GM19099 (cell line): ENCODE data around the gene DENND1A.

ENCODE experiments used
- POLR2A ChIP-seq: IDR thresholded peaks from 3 replicates; pipeline ENCODE4 v1.6.1; 2011; ENCODE audit warnings: low read depth; ENCODE audit not compliant: insufficient read length; ENCODE audit errors: extremely low read depth

The DENND1A gene

DNA sequence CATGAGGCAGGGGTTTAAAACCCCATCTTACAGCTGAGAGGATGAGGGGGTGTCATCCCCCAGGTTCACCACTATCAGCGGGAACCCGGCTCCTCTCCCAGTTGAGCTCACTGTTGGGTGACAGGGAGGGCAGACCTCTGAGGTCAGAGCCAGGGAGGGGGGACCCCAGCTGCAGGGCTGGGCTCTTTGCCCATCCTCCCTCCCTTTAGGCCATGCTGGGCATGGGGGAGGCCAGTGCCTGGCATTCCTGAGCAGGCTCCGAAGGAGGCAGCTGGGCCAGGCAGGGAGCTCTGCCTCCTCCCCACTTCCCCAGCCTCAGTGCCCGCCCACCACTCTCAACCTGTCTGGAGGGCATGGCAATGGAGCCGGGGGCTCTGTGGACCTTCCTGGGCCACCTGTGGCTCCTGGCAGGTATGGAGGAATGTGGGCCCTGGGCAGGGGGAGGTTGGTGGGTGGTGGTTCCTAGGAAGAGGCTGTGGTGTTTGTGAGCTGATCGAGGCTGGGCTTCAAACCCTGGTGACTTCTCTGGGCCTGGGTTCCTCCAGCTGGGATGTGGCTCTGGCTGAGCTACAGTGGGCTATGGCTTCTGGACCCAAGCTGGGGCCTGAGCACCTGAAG, 561.3 kb downstream of the DENND1A start:
- TF ChIP-seq POLR2A, result no peak

DNA sequence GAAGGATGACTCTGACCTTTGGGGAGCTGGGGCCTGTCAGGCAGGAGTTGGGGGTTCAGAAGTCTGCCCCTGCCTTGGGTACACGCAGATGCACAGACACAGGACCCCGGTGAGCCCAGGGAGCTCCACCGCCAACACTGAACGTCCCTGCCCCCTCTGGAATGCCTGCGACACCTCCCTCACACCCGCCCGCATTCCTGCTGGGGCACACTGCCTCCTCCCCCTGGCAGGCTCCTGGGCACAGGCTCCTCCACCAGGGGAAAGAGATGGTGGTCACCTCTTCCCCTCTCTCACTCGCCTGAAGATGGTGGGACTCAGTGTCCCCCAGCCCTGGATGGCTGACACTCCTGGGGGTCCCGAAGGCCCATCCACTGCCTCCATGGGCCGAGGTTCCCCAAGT, 561.9 kb downstream of the DENND1A start:
- no peak for TF ChIP-seq POLR2A

DNA sequence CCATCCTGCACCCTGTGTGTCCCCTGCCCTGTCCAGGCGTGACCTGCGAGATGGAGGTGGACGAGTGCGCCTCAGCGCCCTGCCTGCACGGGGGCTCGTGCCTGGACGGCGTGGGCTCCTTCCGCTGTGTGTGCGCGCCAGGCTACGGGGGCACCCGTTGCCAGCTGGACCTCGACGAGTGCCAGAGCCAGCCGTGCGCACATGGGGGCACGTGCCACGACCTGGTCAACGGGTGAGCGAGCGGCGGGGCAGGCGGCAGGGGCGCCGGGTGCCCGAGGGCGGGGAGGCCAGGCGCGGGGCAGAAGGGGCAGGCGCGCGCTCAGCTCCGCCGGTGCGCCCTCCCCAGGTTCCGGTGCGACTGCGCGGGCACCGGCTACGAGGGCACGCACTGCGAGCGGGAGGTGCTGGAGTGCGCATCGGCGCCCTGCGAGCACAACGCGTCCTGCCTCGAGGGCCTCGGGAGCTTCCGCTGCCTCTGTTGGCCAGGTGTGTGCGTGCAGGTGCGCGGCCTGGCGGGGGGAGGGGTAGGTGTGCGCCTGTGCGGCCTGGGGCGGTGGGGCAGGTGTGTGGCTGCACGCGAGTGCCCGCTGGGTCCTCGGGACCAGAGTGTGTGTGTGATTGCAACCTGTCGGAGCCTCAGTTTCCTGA, 563.9 kb downstream of the DENND1A start:
- no peak for TF ChIP-seq POLR2A

DNA sequence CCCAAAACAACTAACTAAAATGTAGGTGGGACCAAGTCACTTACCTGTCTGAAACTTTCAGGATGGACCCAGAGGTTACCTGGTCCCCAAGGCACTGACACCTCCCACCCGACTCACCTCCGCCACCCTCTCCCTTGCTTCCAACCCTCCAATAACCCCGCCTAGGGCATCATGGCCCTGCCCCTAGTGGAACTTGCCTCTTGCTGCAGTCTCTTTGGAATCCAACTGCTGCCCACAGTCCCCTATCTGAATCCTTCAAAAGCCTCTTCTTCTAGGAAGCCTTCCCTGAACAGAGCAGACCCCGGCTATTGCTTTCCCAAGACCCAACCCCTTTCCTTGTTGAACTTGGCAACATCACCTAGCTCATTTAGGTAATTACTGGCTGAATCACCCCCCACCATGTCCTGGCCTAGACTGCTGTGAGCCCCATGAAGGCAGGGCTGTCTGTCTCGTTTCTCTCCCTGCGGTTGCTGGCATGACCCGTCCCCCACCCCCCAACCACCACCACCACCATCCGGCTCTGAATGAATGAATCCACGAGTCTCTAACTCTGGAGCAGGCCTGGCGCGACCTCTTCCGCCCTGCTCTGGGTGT, 564.5 kb downstream of the DENND1A start:
- TF ChIP-seq POLR2A, result no peak

DNA sequence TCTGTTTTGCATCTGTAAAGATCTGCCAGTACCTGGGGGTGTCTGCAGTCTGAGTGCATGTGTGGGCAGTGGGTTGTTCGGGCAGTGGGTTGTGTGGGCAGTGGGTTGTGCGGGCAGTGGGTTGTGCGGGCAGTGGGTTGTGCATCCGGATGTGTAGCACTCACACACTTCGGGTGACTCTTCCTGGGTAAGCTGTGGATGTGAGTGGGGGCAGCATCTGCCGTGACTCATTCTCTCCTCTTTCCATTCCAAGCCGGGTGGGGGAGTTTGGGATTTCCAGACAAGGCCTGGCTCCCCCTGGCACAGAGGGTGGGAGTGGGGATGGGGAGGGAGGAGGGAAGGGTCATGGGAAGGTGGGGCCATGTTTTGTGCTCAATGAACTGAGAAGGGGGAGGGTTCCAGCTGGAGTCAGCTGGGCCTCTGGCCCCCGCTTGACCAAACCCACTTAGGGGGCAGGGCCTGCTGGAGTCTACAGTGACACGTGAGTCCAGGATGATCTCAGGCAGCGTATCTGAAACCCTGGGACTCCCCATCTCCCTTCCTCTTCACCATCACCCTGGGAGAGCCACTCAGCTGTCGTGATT, 565.6 kb downstream of the DENND1A start:
- TF ChIP-seq POLR2A, result no peak

DNA sequence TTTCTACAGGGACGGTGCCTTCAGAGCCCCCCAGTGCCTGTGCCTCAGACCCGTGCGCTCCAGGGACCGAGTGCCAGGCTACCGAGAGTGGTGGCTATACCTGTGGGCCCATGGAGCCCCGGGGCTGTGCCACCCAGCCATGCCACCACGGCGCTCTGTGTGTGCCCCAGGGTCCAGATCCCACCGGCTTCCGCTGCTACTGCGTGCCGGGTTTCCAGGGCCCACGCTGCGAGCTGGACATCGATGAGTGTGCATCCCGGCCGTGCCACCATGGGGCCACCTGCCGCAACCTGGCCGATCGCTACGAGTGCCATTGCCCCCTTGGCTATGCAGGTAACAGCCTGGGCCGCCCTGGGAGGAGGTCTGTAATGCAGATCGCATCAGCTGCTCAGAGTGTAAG, 567.1 kb downstream of the DENND1A start:
- TF ChIP-seq POLR2A, result no peak

DNA sequence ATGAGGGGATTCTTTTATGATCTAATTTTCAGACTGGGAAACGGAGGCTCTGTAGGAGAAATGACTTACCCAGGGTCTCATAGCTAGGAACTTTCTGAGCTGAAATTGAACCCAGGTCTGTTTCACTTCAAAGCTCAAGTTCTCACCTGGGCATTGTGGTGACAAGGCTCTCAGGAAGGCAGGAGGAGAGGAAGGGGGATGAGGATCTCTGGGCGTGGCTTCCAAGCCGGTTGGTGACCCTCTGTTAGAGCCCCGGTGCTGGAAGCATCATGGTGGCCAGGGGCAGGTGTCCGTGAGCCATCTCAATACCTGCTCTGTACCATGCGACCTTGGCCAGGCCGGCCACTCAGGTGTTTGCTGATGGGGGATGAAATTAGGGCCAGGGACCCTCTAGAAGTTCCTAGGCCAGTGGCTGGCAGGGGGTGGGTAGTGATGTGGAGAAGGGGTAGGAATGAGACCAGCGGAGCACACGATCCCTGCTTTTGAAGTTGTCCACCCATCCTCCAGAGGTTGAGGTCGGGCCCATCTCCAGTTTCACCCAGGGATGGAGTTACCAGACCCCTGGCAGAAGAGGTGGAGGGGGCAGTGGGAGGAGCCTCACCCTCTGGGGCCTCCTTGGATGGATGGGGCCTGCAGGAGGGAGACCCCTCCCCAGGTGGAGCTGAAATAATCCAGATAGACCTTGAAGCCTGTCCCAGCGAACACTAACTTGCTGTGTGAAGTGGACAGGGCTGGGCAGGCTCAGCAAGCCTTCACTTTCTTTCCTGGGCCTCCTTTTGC, 568.0 kb downstream of the DENND1A start:
- TF ChIP-seq POLR2A, result no peak

DNA sequence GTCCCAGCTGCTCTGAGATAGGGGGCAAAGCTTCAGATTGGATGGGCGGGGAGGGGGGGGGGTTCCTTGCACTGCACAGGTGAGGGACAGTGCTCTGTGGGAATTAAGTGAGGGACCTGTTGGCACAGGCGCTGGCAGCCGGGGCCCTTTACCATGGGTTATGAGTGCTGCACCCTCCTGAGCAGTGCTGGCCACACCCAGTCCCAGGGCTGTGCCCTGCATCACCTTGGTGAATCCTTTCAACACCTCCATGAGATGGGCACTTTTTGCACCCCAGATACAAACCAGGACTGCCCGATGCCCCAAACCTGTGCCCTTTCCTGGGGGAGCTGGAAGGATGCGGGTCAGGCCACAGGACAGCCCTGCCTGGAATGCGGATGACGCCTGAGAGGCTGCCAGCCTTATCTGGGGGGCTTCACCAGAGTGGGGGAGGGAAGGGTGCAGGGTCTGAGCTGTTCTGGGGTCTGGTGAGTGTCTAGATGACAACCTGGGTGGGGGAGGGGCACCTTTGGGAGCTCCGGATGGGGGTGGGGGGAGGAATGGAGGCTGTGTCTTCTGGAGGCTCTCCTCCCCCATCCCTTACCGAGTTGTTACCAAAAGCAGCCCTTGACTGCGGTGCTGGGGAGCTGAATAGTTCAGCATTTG, 568.7 kb downstream of the DENND1A start:
- no peak for TF ChIP-seq POLR2A

DNA sequence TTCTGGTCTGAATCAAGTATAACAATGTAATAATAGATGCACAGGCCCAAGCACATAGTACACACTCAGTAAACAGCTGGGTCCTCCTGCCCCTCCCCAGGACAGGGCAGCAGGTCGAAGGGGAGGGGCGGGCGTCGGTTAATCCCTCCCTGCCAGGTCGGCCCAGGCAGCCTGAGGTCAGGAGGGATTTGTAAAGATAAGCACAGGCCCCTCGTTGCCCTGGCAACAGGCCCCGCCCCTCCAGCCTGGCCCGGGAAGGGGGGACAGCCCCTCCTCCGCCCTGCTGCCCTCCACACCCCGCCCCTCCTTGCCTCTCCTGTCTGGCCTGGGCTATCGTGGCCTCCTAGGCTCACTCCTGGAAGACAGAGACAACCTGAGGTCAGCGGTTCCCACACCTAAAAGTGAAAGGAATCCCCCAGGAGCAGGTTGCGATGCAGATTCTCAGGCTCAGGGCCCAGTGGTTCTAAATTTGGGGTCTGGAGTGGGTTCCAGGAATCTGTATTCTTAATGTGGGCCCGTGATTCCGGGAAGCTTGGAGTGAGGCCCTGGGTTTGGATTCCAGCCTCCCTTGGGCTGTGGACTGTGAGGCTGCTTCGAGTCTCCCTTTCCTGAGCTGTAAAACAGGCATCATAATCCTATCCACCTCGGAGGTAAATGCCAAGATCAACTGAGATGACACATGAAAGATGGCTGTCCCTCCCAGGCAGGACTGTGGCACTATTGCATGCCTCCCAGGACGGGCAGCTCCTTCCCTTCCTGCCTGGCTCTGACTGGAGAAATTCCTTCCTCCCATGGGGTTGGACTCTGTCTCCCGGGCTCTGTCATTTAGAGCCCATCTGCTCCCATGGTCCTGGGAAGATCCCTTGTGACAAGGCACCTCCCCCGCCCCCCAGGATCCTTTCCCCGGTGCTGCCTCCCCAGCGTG, 569.5 kb downstream of the DENND1A start:
- TF ChIP-seq POLR2A, result no peak

DNA sequence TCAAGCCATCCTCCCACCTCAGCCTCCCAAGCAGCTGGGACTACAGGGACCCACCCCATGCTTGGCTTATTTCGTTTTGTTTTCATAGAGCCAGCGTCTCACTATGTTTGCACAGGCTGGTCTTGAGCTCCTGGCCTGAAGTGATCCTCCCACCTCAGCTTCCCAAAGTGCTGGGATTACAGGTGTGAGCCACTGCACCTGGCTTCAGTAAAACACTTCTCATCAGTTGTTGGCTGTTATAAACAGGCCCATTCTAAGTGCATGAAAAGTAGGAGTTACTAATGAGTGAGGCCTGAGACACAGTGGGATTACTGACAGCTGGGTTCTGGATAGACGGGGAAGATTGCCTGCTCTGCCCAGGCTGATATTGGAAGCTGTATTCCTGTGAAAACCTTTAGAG, 570.4 kb downstream of the DENND1A start:
- no peak for TF ChIP-seq POLR2A

DNA sequence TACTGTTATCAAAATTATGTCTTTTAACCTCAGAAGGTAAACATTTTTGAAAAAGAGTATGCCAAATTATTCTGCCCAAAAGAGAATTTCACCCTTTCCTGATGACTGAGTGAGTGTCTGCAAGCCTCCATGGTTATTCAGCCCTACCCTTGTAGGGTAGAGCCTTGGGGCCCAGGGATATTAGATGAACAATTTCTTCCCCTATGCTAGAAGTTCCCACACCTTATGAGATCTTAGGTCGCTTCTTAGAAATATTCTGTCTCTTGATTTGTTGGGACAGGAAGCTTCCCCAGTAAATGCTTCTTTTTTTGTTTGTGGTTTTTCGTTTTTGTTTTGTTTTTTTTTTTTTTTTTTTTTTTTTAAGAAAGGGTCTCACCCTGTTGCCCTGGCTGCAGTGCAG, 570.8 kb downstream of the DENND1A start:
- no peak for TF ChIP-seq POLR2A

DNA sequence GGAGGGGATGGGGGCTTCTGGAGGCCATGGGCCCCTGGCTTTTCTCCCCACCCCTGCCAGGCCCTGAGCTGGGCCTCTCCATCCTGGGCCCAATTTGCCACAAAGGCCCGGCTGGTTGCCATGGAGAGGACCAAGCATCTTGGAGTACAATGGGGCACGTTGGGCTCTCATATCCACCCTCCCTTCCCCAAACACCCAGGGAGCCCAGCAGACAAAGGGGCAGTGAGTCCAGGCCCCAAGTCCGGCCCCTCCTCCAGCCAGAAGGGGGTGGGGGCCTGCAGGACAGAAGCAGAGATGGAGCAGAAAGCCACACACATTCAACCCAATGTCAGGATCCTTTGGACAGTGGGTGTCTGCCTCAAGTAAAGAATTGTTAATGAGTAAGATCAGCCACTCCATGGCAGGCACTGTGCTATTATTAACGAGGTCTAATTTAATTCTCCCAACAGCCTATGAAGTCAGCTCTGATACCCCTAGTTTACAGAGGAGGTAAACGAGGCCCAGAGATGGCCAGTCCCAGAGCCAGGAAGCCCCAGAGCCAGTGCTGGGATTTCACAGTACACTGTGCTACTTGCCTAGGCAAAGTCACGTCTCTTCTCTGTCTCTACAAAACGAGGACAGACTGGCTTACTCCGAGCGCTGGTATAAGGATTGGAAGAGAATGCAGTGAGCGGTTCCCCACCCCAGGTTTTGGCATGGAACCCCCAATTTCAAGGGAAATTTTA, 571.6 kb downstream of the DENND1A start:
- no peak for TF ChIP-seq POLR2A

DNA sequence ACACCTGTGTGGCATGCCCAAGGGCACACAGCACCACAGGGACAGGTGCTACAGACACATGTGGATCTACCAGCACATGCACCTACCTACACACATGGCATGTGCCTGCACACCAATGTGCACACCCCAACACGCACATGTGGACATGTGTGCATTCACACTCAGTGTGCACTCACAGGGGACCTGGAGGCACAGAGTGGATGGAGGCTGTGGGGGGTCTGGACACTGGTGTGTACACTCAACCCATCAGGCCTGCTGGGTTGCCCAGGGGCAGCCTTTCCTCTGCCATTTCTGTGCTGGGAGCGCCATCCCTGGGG, 572.2 kb downstream of the DENND1A start:
- no peak for TF ChIP-seq POLR2A
